HepG2 (cell line): Measurements from ENCODE around the gene ARHGEF10L. TPM values are rescaled to one million over a fixed set of nuclear protein-coding genes. Genes with fewer than 3 reads are reported as not detected.
A peak's percentile ranks its signal among the peaks of the same experiment; 100 is the strongest.

Experiments used
- BCLAF1 ChIP-seq: fragments of 450-650 bp; IDR thresholded peaks from 2 replicates; pipeline ENCODE4 v1.6.1; 2017; ENCODE audit warnings: mild to moderate bottlenecking
- CBX2 ChIP-seq, 2 experiments: fragments of 200-600 bp in 1 of 2; sonication (generic); formaldehyde crosslinking in 1 of 2; IDR thresholded peaks; 2 replicates each; pipeline versions ENCODE4 v1.7.0 to v1.8.1; 2018 to 2022; ENCODE audit warnings: low read depth in 2 of 2, low read length in 1 of 2, mild to moderate bottlenecking in 1 of 2, missing genetic modification reagents in 1 of 2
- E2F2 ChIP-seq: sonication (generic); formaldehyde crosslinking; IDR thresholded peaks from 2 replicates; pipeline ENCODE4 v1.4.0; 2020; ENCODE audit warnings: missing genetic modification reagents, borderline replicate concordance
- NFATC3 ChIP-seq: sonication (generic); formaldehyde crosslinking; IDR thresholded peaks from 2 replicates; pipeline ENCODE4 v1.5.1; 2020; ENCODE audit warnings: mild to moderate bottlenecking, missing genetic modification reagents
- SMYD3 ChIP-seq: sonication (generic); formaldehyde crosslinking; IDR thresholded peaks from 2 replicates; pipeline ENCODE4 v1.8.1; 2023; ENCODE audit warnings: mild to moderate bottlenecking, missing genetic modification reagents
- ZBTB42 ChIP-seq: sonication (generic); formaldehyde crosslinking; IDR thresholded peaks from 2 replicates; pipeline ENCODE4 v1.5.0; 2020; ENCODE audit warnings: mild to moderate bottlenecking, missing genetic modification reagents
- ZBTB49 ChIP-seq: sonication (generic); formaldehyde crosslinking; IDR thresholded peaks from 2 replicates; pipeline ENCODE4 v1.4.0; 2020; ENCODE audit warnings: missing genetic modification reagents, borderline replicate concordance
- ZNF20 ChIP-seq: sonication (generic); formaldehyde crosslinking; IDR thresholded peaks from 2 replicates; pipeline ENCODE4 v1.4.0; 2020; ENCODE audit warnings: mild to moderate bottlenecking, moderate library complexity, missing genetic modification reagents
- ZNF207 ChIP-seq: fragments of 450-650 bp; IDR thresholded peaks from 2 replicates; pipeline ENCODE4 v1.6.1; 2016; ENCODE audit warnings: antibody characterized with exemption, borderline replicate concordance
- ZNF281 ChIP-seq: sonication (generic); formaldehyde crosslinking; IDR thresholded peaks from 2 replicates; pipeline ENCODE4 v1.4.0; 2020; ENCODE audit warnings: missing genetic modification reagents, borderline replicate concordance
- ZNF33B ChIP-seq: sonication (generic); formaldehyde crosslinking; IDR thresholded peaks from 2 replicates; pipeline ENCODE4 v1.5.1; 2020; ENCODE audit warnings: mild to moderate bottlenecking, missing genetic modification reagents
- ZNF343 ChIP-seq: sonication (generic); formaldehyde crosslinking; IDR thresholded peaks from 2 replicates; pipeline ENCODE4 v1.4.0; 2020; ENCODE audit warnings: mild to moderate bottlenecking, missing genetic modification reagents
- ZNF629 ChIP-seq: sonication (generic); formaldehyde crosslinking; conservative IDR thresholded peaks from 2 replicates; pipeline ENCODE4 v1.5.0; 2020; ENCODE audit warnings: missing genetic modification reagents
- polyA plus RNA-seq, 8 experiments: library from polyadenylated mRNA; depleted of rRNA in 3 of 8; stranded (reverse) in 7 of 8; unstranded in 1 of 8; fragments of >200 nt; fragmentation: Illumina TruSeq in 4 of 8; extraction: Trizol in 4 of 8; gene quantifications; 2 replicates each; pipeline versions ENCODE4 v1.2.1 to v1.2.3, GENCODE V29; 2011 to 2016; ENCODE audit warnings: low read depth in 4 of 8, missing spikeins in 1 of 8, mixed read lengths in 1 of 8; ENCODE audit not compliant: insufficient read depth in 1 of 8
- total RNA-seq, 5 experiments: library from RNA; depleted of rRNA; stranded (reverse); fragments of >200 nt; fragmentation: Illumina TruSeq; extraction: Trizol; gene quantifications; 2 replicates each; pipeline ENCODE4 v1.2.3, GENCODE V29; 2016; ENCODE audit warnings: low read depth in 1 of 5
- TF ChIP-seq, protein P1 (sequence below): IDR thresholded peaks from 2 replicates; pipeline ENCODE4 v1.6.1; 2016; ENCODE audit warnings: missing genetic modification reagents, missing compliant biosample characterization
- TF ChIP-seq, protein P2 (sequence below): IDR thresholded peaks from 2 replicates; pipeline ENCODE4 v1.6.1; 2012; ENCODE audit warnings: low read length, improper control_type of control experiment

ARHGEF10L gene
- total and polyA plus RNA-seq, 2 of the 13 experiments (the other 11 are each of a cell fraction or from before 2014, with no cell fraction given): 46.5 to 78.3 TPM

DNA sequence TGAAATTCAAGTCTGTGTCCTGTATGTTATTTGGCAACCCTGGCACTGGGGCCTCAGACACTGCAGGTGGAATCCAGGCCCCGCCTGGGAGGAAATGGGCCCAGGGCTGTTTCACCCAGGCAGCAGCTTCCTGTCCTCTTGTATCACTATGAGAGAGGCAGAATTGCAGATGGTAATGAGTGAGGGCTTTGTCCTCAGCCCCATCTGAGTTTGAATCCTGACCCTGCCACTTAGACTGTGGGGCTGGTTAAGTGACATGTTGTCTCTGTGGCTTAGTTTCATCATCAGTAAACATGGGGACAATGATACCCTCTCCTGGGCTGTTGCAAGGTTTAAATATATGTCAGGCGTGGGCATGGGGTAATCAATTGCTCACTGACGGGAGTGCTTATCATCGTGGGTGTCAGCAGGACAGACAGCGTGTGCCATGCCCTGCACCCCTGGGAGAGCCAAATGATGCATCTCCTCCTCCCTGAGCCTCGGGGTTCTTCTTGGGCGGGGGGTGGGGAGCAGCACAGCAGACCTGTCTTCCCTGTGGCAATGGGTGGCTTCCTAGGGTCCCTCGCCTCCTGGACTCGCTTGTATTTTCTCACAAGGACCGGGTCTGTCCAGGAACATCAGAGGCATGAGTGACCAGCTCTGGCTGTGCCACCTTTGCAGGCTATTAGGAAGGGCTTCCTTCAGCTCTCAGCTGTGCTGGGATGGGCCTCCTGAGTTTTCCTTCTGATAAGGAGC, 42.1 kb downstream of the ARHGEF10L start (continued):
- TF ChIP-seq ZNF281 (CRISPR knock-in tag): no peak; the same call in 1 of the 2 replicates
- no peak for TF ChIP-seq ZNF20 (CRISPR knock-in tag)
- no peak for TF ChIP-seq ZBTB42 (CRISPR knock-in tag)
- TF ChIP-seq ZNF343 (CRISPR knock-in tag): no peak
- 0 out of 2 replicates have a peak, but pooled peaks have one; percentile 29 for TF ChIP-seq ZNF629
- TF ChIP-seq, protein P1, sequence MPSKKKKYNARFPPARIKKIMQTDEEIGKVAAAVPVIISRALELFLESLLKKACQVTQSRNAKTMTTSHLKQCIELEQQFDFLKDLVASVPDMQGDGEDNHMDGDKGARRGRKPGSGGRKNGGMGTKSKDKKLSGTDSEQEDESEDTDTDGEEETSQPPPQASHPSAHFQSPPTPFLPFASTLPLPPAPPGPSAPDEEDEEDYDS (CRISPR knock-in tag): peak; percentile 51; the same call in 1 of the 2 replicates
- TF ChIP-seq ZNF33B (CRISPR knock-in tag): no peak
- no peak for TF ChIP-seq E2F2 (CRISPR knock-in tag)
- no peak for TF ChIP-seq BCLAF1
- TF ChIP-seq, protein P2, sequence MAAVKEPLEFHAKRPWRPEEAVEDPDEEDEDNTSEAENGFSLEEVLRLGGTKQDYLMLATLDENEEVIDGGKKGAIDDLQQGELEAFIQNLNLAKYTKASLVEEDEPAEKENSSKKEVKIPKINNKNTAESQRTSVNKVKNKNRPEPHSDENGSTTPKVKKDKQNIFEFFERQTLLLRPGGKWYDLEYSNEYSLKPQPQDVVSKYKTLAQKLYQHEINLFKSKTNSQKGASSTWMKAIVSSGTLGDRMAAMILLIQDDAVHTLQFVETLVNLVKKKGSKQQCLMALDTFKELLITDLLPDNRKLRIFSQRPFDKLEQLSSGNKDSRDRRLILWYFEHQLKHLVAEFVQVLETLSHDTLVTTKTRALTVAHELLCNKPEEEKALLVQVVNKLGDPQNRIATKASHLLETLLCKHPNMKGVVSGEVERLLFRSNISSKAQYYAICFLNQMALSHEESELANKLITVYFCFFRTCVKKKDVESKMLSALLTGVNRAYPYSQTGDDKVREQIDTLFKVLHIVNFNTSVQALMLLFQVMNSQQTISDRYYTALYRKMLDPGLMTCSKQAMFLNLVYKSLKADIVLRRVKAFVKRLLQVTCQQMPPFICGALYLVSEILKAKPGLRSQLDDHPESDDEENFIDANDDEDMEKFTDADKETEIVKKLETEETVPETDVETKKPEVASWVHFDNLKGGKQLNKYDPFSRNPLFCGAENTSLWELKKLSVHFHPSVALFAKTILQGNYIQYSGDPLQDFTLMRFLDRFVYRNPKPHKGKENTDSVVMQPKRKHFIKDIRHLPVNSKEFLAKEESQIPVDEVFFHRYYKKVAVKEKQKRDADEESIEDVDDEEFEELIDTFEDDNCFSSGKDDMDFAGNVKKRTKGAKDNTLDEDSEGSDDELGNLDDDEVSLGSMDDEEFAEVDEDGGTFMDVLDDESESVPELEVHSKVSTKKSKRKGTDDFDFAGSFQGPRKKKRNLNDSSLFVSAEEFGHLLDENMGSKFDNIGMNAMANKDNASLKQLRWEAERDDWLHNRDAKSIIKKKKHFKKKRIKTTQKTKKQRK: no peak
- no peak for TF ChIP-seq ZBTB49
- no peak for TF ChIP-seq ZNF207
- TF ChIP-seq NFATC3 (CRISPR knock-in tag): no peak
- TF ChIP-seq SMYD3 (CRISPR knock-in tag): no peak
- no peak for TF ChIP-seq CBX2 (IDR thresholded peaks at IDR 0.05; ENCODE audit: low read depth, low read length)
- TF ChIP-seq CBX2 (CRISPR knock-in tag; IDR thresholded peaks at IDR 0.05; ENCODE audit: low read depth): no peak
